Measurements from ENCODE around the gene KATNBL1.

DNA sequence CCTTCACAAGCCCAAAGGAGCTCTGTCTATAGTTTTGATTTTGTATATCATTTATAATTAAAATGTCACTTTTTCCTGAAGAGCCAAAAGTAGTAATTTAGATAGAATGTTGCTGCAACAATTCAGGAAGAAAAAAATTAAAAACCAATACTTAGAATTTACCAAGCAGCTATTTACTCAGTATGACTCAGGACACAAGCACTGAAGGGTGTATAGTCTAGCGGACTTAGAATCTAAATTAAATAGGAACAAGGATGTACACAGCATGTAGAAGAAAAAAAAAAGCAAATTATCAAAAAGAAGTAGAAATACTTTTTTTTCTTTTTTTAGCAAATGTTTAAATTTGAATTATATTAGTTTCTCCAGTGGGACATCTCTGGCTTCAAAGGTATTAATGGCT is 76.4 kb downstream of the KATNBL1 start:
- no peak for TF ChIP-seq POLR2AphosphoS5 (IDR thresholded peaks at IDR 0.05; ENCODE audit: borderline replicate concordance, low read depth, low read length)
- no peak for TF ChIP-seq EZH2 (IDR thresholded peaks at IDR 0.05)

Measured in SK-N-MC (cell line).